HT1080 (cell line): ENCODE measurements around the gene FOCAD. TPM values are rescaled to one million over a fixed set of nuclear protein-coding genes. Genes with fewer than 3 reads are reported as not detected.

Experiments used
- DNase-seq: peaks from one replicate; pipeline ENCODE4 v3.0.0-alpha.2; 2015; ENCODE audit warnings: low read depth
- total RNA-seq: library from RNA; depleted of rRNA; stranded (reverse); fragments of >200 nt; shearing (Covaris generic); gene quantifications from 2 replicates; pipeline ENCODE4 v1.2.3, GENCODE V29; 2014

The FOCAD gene
- total RNA-seq, 1 experiment from 2014 or later: 40.8 TPM

- DNase-seq: no peak
These were observed 317.5 kb downstream of the FOCAD start for GRCh38 chr9:21001581-21001980.

GRCh38 chr9:21002040-21002439 is 318.0 kb downstream of the FOCAD start:
- DNase-seq: no peak

GRCh38 chr9:21015129-21015815 is 331.2 kb downstream of the FOCAD start:
- DNase-seq: no peak

- DNase-seq: no peak
These were observed 331.9 kb downstream of the FOCAD start for GRCh38 chr9:21015995-21016394.

GRCh38 chr9:21016701-21017491 is 332.8 kb downstream of the FOCAD start:
- DNase-seq: peak; percentile 83

GRCh38 chr9:21018177-21018576 is 334.1 kb downstream of the FOCAD start:
- DNase-seq: no peak

- no peak for DNase-seq
These were observed 339.8 kb downstream of the FOCAD start for GRCh38 chr9:21023861-21024260.

GRCh38 chr9:21027295-21027694 is 343.2 kb downstream of the FOCAD start:
- DNase-seq: peak; percentile 36

- DNase-seq: no peak
These were observed 344.4 kb downstream of the FOCAD start for GRCh38 chr9:21028466-21028865.

GRCh38 chr9:21029661-21030060 is 345.6 kb downstream of the FOCAD start:
- DNase-seq: no peak

- DNase-seq: peak; percentile 15
These were observed 346.5 kb downstream of the FOCAD start for GRCh38 chr9:21030389-21031035.

- DNase-seq: no peak
These were observed 347.2 kb downstream of the FOCAD start, which contains the start of gene HACD4 for GRCh38 chr9:21031091-21031807. HACD4 (minus strand) TSS chr9:21031640; CDS start chr9:21031590, 50 bp downstream.

GRCh38 chr9:21031808-21032183 is 347.7 kb downstream of the FOCAD start:
- DNase-seq: no peak

GRCh38 chr9:21037278-21037677 is 353.2 kb downstream of the FOCAD start:
- no peak for DNase-seq

- DNase-seq: no peak
These were observed 355.2 kb downstream of the FOCAD start for GRCh38 chr9:21039302-21039701.

GRCh38 chr9:21042466-21042865 is 358.4 kb downstream of the FOCAD start:
- no peak for DNase-seq

- no peak for DNase-seq
These were observed 359.8 kb downstream of the FOCAD start for GRCh38 chr9:21043841-21044240.
